IPS-20b (cell line): ENCODE data around the gene PEAR1.

ENCODE experiments used
- H3K27ac ChIP-seq: one replicate; pipeline ENCODE4 v1.5.1; 2013; ENCODE audit warnings: low read length
- H3K27me3 ChIP-seq: 2 replicates; pipeline ENCODE4 v1.6.1; 2013; ENCODE audit warnings: mild to moderate bottlenecking, low read length, inconsistent platforms; ENCODE audit not compliant: insufficient read depth
- H3K36me3 ChIP-seq: 2 replicates; pipeline ENCODE4 v1.6.1; 2013; ENCODE audit warnings: low read depth, mild to moderate bottlenecking, inconsistent platforms, low read length, moderate library complexity; ENCODE audit not compliant: insufficient read depth
- H3K4me1 ChIP-seq: 2 replicates; pipeline ENCODE4 v1.6.1; 2013; ENCODE audit warnings: mild to moderate bottlenecking, control low read depth, inconsistent platforms, low read length, moderate library complexity; ENCODE audit not compliant: insufficient read depth
- H3K4me3 ChIP-seq: 2 replicates; pipeline ENCODE4 v1.5.1; 2013; ENCODE audit warnings: mild to moderate bottlenecking, low read length, inconsistent platforms
- H3K9ac ChIP-seq: 2 replicates; pipeline ENCODE4 v1.6.1; 2013; ENCODE audit warnings: low read depth, mild to moderate bottlenecking, inconsistent platforms, low read length, moderate library complexity
- H3K9me3 ChIP-seq: 2 replicates; pipeline ENCODE4 v1.6.1; 2013; ENCODE audit warnings: mild to moderate bottlenecking, low read depth, low read length, inconsistent platforms; ENCODE audit not compliant: insufficient read depth

The PEAR1 gene

GRCh38 chr1:156905651-156906050, 12.1 kb downstream of the PEAR1 start:
- Histone ChIP-seq H3K27me3 (peaks cover 3% of the 10 kb centered on the region; the same call in 1 of the 2 replicates), H3K9me3 (no peaks in the 10 kb centered on the region)

GRCh38 chr1:156906206-156906906, 12.8 kb downstream of the PEAR1 start:
- no peaks in the 10 kb centered on the region for H3K9me3 ChIP-seq
- H3K9ac ChIP-seq, result no peak overlapping the region
- H3K36me3 ChIP-seq, result no peaks in the 10 kb centered on the region
- H3K4me1 ChIP-seq, result no peaks in the 10 kb centered on the region
- peaks cover 6% of the 10 kb centered on the region; the same call in 1 of the 2 replicates for H3K27me3 ChIP-seq
- no peak overlapping the region for H3K4me3 ChIP-seq
- H3K27ac ChIP-seq, result no peak overlapping the region

More at GRCh38 chr1:156905651-156906050, 12.1 kb downstream of the PEAR1 start:
- H3K4me1 ChIP-seq, result no peaks in the 10 kb centered on the region
- no peak overlapping the region for H3K27ac ChIP-seq
- no peaks in the 10 kb centered on the region for H3K36me3 ChIP-seq
- H3K9ac ChIP-seq, result no peak overlapping the region
- no peak overlapping the region for H3K4me3 ChIP-seq

DNA sequence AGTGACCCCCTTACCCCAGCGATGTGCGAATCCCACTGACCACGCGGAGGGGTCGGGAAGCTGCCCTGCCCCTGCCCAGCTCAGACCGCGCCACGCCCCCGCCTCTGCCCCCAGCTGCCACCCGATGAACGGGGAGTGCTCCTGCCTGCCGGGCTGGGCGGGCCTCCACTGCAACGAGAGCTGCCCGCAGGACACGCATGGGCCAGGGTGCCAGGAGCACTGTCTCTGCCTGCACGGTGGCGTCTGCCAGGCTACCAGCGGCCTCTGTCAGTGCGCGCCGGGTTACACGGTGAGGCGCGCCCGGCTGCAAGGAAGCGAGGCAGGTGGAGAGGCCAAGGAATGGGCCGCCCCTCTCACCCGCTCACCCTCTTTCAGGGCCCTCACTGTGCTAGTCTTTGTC, 15.0 kb downstream of the PEAR1 start:
- Histone ChIP-seq H3K4me3 (no peak overlapping the region), H3K27me3 (peaks cover 18% of the 10 kb centered on the region; the same call in 1 of the 2 replicates), H3K4me1 (no peaks in the 10 kb centered on the region)

GRCh38 chr1:156908955-156909354, 15.4 kb downstream of the PEAR1 start:
- Histone ChIP-seq H3K27ac (no peak overlapping the region), H3K36me3 (no peaks in the 10 kb centered on the region), H3K4me3 (no peak overlapping the region), H3K9me3 (no peaks in the 10 kb centered on the region), H3K27me3 (peaks cover 18% of the 10 kb centered on the region; the same call in 1 of the 2 replicates), H3K4me1 (no peaks in the 10 kb centered on the region), H3K9ac (no peak overlapping the region)

More for the DNA sequence above, 15.0 kb downstream of the PEAR1 start:
- Histone ChIP-seq H3K9ac (no peak overlapping the region), H3K27ac (no peak overlapping the region), H3K9me3 (no peaks in the 10 kb centered on the region), H3K36me3 (no peaks in the 10 kb centered on the region)

DNA sequence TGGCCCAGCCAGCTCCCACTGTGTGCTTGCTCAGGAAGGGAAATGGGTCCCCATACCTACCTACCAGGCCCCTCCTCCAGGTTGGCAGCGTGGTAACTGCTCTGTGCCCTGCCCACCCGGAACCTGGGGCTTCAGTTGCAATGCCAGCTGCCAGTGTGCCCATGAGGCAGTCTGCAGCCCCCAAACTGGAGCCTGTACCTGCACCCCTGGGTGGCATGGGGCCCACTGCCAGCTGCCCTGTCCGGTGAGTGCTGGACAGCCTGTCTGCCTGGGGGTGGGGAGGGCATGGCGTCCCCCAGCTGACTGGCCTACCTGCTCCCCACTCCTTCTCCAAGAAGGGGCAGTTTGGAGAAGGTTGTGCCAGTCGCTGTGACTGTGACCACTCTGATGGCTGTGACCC, 16.2 kb downstream of the PEAR1 start:
- Histone ChIP-seq H3K36me3 (no peaks in the 10 kb centered on the region), H3K9me3 (no peaks in the 10 kb centered on the region), H3K4me3 (no peak overlapping the region), H3K27ac (no peak overlapping the region), H3K9ac (no peak overlapping the region), H3K27me3 (peaks cover 18% of the 10 kb centered on the region; the same call in 1 of the 2 replicates), H3K4me1 (no peaks in the 10 kb centered on the region)

GRCh38 chr1:156910309-156910782, 16.8 kb downstream of the PEAR1 start:
- Histone ChIP-seq H3K9ac (no peak overlapping the region), H3K27ac (no peak overlapping the region), H3K27me3 (peaks cover 18% of the 10 kb centered on the region; the same call in 1 of the 2 replicates), H3K9me3 (no peaks in the 10 kb centered on the region), H3K36me3 (no peaks in the 10 kb centered on the region), H3K4me3 (peak overlapping the region; percentile 58; the same call in 1 of the 2 replicates), H3K4me1 (no peaks in the 10 kb centered on the region)

DNA sequence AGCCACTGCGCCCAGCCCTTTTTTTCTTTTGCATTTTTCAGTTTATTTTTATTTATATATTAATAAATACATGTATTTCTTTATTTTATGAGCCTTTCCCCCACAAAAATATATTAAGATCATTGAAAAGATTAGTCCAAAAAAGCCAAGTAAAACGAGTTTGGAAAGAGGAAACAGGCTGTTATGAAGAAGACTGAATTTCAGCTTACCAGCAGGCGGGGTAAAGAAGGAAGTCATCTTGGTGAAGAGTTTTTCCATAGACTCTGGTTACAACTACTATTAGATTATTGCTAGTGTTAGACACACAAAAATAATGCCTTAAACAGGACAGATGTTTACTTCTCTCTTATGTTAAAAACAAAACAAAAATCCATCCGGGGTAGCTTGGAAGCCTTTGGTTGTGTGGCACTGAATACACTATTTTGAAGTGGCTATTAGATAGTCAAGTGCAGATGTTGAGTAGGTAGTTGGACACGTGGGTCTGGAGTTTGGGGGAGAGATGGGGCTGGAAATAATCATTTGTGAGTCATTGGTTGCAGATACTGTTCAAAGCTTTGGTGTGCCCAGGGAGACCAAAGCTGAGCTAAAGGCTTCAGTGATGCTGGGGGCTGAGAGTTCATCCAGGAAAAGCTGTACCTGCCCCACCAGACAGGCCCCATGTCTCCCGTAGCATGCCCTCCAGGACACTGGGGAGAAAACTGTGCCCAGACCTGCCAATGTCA, 18.2 kb downstream of the PEAR1 start:
- H3K36me3 ChIP-seq, result no peaks in the 10 kb centered on the region
- no peak overlapping the region for H3K27ac ChIP-seq
- peaks cover 23% of the 10 kb centered on the region; the same call in 1 of the 2 replicates for H3K27me3 ChIP-seq
- no peaks in the 10 kb centered on the region for H3K9me3 ChIP-seq
- no peak overlapping the region for H3K9ac ChIP-seq
- no peak overlapping the region for H3K4me3 ChIP-seq
- no peaks in the 10 kb centered on the region for H3K4me1 ChIP-seq

- H3K27ac ChIP-seq, result no peak overlapping the region
- no peaks in the 10 kb centered on the region for H3K36me3 ChIP-seq
- H3K4me1 ChIP-seq, result no peaks in the 10 kb centered on the region
- H3K9ac ChIP-seq, result no peak overlapping the region
- H3K27me3 ChIP-seq, result peaks cover 27% of the 10 kb centered on the region
- no peaks in the 10 kb centered on the region for H3K9me3 ChIP-seq
- H3K4me3 ChIP-seq, result no peak overlapping the region
These were observed 18.8 kb downstream of the PEAR1 start for GRCh38 chr1:156912310-156912709.

- Histone ChIP-seq H3K36me3 (no peaks in the 10 kb centered on the region), H3K27ac (no peak overlapping the region), H3K4me3 (no peak overlapping the region), H3K9ac (no peak overlapping the region), H3K4me1 (no peaks in the 10 kb centered on the region), H3K27me3 (peaks cover 31% of the 10 kb centered on the region), H3K9me3 (no peaks in the 10 kb centered on the region)
These were observed 19.6 kb downstream of the PEAR1 start for GRCh38 chr1:156912861-156913808.

DNA sequence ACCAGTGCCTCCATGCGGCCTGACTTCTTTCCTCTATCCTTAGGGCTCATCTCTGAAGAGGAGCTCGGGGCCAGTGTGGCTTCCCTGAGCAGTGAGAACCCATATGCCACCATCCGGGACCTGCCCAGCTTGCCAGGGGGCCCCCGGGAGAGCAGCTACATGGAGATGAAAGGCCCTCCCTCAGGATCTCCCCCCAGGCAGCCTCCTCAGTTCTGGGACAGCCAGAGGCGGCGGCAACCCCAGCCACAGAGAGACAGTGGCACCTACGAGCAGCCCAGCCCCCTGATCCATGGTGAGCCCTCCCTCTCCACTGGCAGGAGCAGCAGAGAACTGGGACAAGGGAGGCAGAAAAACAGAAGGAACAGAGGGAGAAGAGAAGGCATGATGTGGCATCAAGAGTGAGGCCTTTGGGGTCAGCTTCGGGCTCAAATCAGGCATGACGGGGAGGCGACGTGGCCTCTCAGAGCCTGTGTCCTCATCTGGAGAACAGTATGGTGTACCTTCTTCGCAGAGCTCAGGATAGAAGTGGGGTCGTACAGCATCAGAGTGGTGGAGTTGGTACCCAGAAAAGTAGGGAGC, 20.4 kb downstream of the PEAR1 start:
- H3K9ac ChIP-seq, result no peak overlapping the region
- no peak overlapping the region for H3K4me3 ChIP-seq

DNA sequence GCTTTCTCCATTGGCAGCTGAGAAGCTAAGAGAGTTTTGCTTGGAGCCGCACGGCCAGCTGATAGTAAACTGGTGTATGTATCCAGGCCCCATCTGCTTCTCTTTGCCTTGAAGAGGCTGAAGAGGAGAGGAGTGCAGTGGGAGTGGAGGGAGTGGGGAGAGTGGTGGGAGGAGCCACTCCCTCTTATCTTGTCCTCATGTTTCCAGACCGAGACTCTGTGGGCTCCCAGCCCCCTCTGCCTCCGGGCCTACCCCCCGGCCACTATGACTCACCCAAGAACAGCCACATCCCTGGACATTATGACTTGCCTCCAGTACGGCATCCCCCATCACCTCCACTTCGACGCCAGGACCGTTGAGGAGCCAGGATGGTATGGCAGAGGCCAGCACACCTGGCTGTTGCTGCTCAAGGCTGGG, 20.9 kb downstream of the PEAR1 start:
- Histone ChIP-seq H3K9ac (no peak overlapping the region), H3K27ac (no peak overlapping the region), H3K4me3 (no peak overlapping the region)

More for the DNA sequence above, 20.4 kb downstream of the PEAR1 start:
- Histone ChIP-seq H3K27ac (no peak overlapping the region), H3K9me3 (no peaks in the 10 kb centered on the region), H3K36me3 (no peaks in the 10 kb centered on the region), H3K4me1 (no peaks in the 10 kb centered on the region), H3K27me3 (peaks cover 39% of the 10 kb centered on the region)

More for the DNA sequence above, 20.9 kb downstream of the PEAR1 start:
- Histone ChIP-seq H3K27me3 (peaks cover 44% of the 10 kb centered on the region), H3K9me3 (no peaks in the 10 kb centered on the region), H3K36me3 (no peaks in the 10 kb centered on the region), H3K4me1 (no peaks in the 10 kb centered on the region)
